Transverse colon (tissue), 4 donors: ENCODE data around the gene OGFRL1. TPM values are rescaled to one million over a fixed set of nuclear protein-coding genes. Genes with fewer than 3 reads are reported as not detected.

Source experiments
- DNase-seq: peaks from one replicate; pipeline ENCODE4 v3.0.0-alpha.2; 2019
- H3K27ac ChIP-seq, 4 donors: fragments of 200-600 bp; sonication (generic); 2 replicates each; pipeline ENCODE4 v1.5.1; 2016 to 2018; ENCODE audit warnings: inconsistent platforms in 4 of 4
- H3K27me3 ChIP-seq: fragments of 200-600 bp; sonication (generic); 2 replicates; pipeline ENCODE4 v1.5.1; 2017; ENCODE audit warnings: inconsistent platforms
- H3K36me3 ChIP-seq, 4 donors: fragments of 200-600 bp; sonication (generic); 2 replicates each; pipeline ENCODE4 v1.5.1; 2017 to 2019; ENCODE audit warnings: inconsistent platforms in 4 of 4
- H3K4me1 ChIP-seq, 4 donors: fragments of 200-600 bp; sonication (generic); 2 replicates each; pipeline ENCODE4 v1.5.1; 2017 to 2020; ENCODE audit warnings: inconsistent platforms in 4 of 4
- H3K4me3 ChIP-seq, 4 donors: fragments of 200-600 bp; sonication (generic); 1 replicate in 1 of 4; 2 replicates in 3 of 4; pipeline versions ENCODE4 v1.5.1 to v1.6.1; 2017 to 2019; ENCODE audit warnings: inconsistent platforms in 4 of 4
- H3K9me3 ChIP-seq, 2 donors: fragments of 200-600 bp; sonication (generic); 2 replicates each; pipeline ENCODE4 v1.5.1; 2017 to 2019; ENCODE audit warnings: inconsistent platforms in 2 of 2
- CTCF ChIP-seq, 5 experiments: fragments of 200-600 bp in 3 of 5; fragments of 450-650 bp in 2 of 5; sonication (generic) in 3 of 5; IDR thresholded peaks; 1 replicate in 2 of 5; 2 replicates in 3 of 5; pipeline ENCODE4 v1.5.1; 2016 to 2017; ENCODE audit warnings: antibody characterized with exemption in 5 of 5, inconsistent platforms in 3 of 5, mild to moderate bottlenecking in 2 of 5, moderate library complexity in 1 of 5
- EP300 ChIP-seq: sonication (generic); formaldehyde crosslinking; IDR thresholded peaks from one replicate; pipeline ENCODE4 v1.6.1; 2017; ENCODE audit warnings: antibody characterized with exemption, low read depth
- POLR2A ChIP-seq: fragments of 450-650 bp; IDR thresholded peaks from one replicate; pipeline ENCODE4 v1.6.1; 2016; ENCODE audit warnings: antibody characterized with exemption, mild to moderate bottlenecking, moderate library complexity
- POLR2AphosphoS5 ChIP-seq, 3 donors: sonication (generic); formaldehyde crosslinking; IDR thresholded peaks; one replicate each; pipeline ENCODE4 v1.6.1; 2016; ENCODE audit warnings: antibody characterized with exemption in 3 of 3
- WGBS, 2 donors: methylation state at CpG; one replicate each; pipeline ENCODE4 v1.1.5; 2018; ENCODE audit warnings: low coverage in 1 of 2; 5-methylcytosine and 5-hydroxymethylcytosine counted together
- in situ Hi-C, 4 donors: fragments of 200-750 bp; cut with MboI; loops; one replicate each; pipeline versions ENCODE4 v1.15.0 to v1.15.1; 2017; ENCODE audit warnings: low sequenced_read_pairs in 3 of 4, low pct_ligation_motif_present in 1 of 4, low pct_unique_long_range_greater_than_20kb in 1 of 4
- intact Hi-C: fragments of 100-400 bp; cut with DNase I; formaldehyde crosslinking; loops from one replicate; pipeline ENCODE4 v1.15.1; 2023; ENCODE audit warnings: low total_unique reads
- total RNA-seq, 4 donors: library from RNA; depleted of rRNA; stranded (reverse); fragments of >200 nt; gene quantifications; one replicate each; pipeline ENCODE4 v1.1.0, GENCODE V29; 2016

The OGFRL1 gene
- 10 to 100 TPM in 2 of 4 donors, 1 to 10 TPM in 2; 7.5 to 15.6 (median 11.6) TPM for total RNA-seq

GRCh38 chr6:71288228-71289038 is at the start of gene OGFRL1:
TSS of gene OGFRL1 (plus strand) at chr6:71288811. CDS start at chr6:71288937, 126 bp downstream.
- no peaks in the 10 kb centered on the region for H3K36me3 ChIP-seq
- peak within 1 kb of the TSS; percentile 88 to 94 (median 92) for H3K27ac ChIP-seq
- TF ChIP-seq CTCF (IDR thresholded peaks at IDR 0.05) (peak in 1 of 5 experiments; percentile 30), POLR2AphosphoS5 (IDR thresholded peaks at IDR 0.05) (peak in 2 of 3 donors; percentile 54 to 77), EP300 (no peak), POLR2A (peak; percentile 37)
- peaks cover 0 to 28% (median 10%) of the 10 kb centered on the region in 4 donors for H3K4me1 ChIP-seq
- intact Hi-C loops (no loop called here), in situ Hi-C loops (no loop called here)
- 0% methylated on average over 17 of the region's 79 CpGs; no CpG with 5 or more reads in 1 of the 2 donors for whole genome bisulfite sequencing, 2 donors
- no peaks in the 10 kb centered on the region for H3K27me3 ChIP-seq
- peak within 1 kb of the TSS; percentile 71 to 95 (median 79) for H3K4me3 ChIP-seq
- H3K9me3 ChIP-seq = no peaks in the 10 kb centered on the region
- DNase-seq = peak; percentile 78

- DNase-seq = no peak
- in situ Hi-C loops (no loop called here), intact Hi-C loops (no loop called here)
- TF ChIP-seq POLR2AphosphoS5 (IDR thresholded peaks at IDR 0.05) (no peak), CTCF (IDR thresholded peaks at IDR 0.05) (no peak), POLR2A (no peak), EP300 (no peak)
- Histone ChIP-seq H3K4me1 (no peaks in the 10 kb centered on the region), H3K27ac (no peak overlapping the region), H3K27me3 (no peaks in the 10 kb centered on the region), H3K4me3 (no peak overlapping the region), H3K36me3 (no peaks in the 10 kb centered on the region), H3K9me3 (no peaks in the 10 kb centered on the region)
- 80 to 83% methylated on average over 2 to 5 of the region's 5 CpGs for WGBS, 2 donors
Observed at GRCh38 chr6:71239694-71240093, 48.9 kb upstream of the OGFRL1 start.

GRCh38 chr6:71245265-71246049 is 43.2 kb upstream of the OGFRL1 start:
- intact Hi-C loops = no loop called here
- no peaks in the 10 kb centered on the region for H3K27me3 ChIP-seq

More at GRCh38 chr6:71245265-71246049, 43.2 kb upstream of the OGFRL1 start:
- H3K4me3 ChIP-seq = no peak overlapping the region
- TF ChIP-seq POLR2AphosphoS5 (IDR thresholded peaks at IDR 0.05) = no peak
- no peak for TF ChIP-seq POLR2A
- no peak for TF ChIP-seq EP300
- TF ChIP-seq CTCF (IDR thresholded peaks at IDR 0.05) = no peak
- no peak for DNase-seq
- H3K36me3 ChIP-seq = no peaks in the 10 kb centered on the region
- no peak overlapping the region for H3K27ac ChIP-seq
- 88% methylated on average over 31 of the region's 31 CpGs; no CpG with 5 or more reads in 1 of the 2 donors for WGBS, 2 donors
- H3K4me1 ChIP-seq = no peaks in the 10 kb centered on the region
- no peaks in the 10 kb centered on the region for H3K9me3 ChIP-seq
- in situ Hi-C loops = no loop called here
